Measurements from ENCODE around the gene XYLB.

DNA sequence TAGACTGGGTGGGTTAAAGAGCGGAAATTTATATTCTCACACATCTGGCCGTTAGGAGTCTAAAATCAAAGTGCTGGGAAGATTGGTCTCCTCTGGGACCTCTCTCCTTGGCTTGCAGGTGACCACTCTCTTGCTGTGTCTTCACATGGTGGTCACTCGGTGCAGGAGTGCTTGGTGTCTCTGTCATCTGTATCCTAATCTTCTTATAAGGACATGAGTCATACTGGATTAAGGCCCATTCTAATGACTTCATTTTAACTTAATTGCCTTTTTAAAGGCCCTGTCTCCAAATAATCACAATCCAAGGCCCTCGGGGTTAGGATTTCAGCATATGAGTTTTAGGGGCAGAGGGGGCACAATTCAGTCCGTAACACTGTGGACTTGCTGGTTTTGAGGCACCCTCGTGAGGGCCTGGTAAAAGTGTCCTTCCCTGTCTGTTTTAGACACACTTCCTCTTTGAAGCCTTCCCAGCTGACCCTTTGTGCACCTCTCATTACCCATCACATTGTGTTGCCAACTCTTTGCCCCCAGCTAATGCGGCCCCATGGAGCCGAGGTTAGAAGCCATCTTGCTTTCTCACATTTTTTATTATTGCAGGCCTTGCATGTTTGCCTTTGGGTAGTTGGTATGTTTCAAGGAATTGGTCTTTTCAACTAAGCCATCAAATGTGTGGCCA, 3.2 kb downstream of the XYLB start:
- no peak for TF ChIP-seq EZH2phosphoT487 (IDR thresholded peaks at IDR 0.05; ENCODE audit: borderline replicate concordance, low read length)
- TF ChIP-seq, protein P1, sequence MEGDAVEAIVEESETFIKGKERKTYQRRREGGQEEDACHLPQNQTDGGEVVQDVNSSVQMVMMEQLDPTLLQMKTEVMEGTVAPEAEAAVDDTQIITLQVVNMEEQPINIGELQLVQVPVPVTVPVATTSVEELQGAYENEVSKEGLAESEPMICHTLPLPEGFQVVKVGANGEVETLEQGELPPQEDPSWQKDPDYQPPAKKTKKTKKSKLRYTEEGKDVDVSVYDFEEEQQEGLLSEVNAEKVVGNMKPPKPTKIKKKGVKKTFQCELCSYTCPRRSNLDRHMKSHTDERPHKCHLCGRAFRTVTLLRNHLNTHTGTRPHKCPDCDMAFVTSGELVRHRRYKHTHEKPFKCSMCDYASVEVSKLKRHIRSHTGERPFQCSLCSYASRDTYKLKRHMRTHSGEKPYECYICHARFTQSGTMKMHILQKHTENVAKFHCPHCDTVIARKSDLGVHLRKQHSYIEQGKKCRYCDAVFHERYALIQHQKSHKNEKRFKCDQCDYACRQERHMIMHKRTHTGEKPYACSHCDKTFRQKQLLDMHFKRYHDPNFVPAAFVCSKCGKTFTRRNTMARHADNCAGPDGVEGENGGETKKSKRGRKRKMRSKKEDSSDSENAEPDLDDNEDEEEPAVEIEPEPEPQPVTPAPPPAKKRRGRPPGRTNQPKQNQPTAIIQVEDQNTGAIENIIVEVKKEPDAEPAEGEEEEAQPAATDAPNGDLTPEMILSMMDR (conservative IDR thresholded peaks at IDR 0.05; ENCODE audit: low read depth, low read length), result no peak

Measured in PC-3 (cell line).